Keratinocyte (primary cell): Measurements from ENCODE around the gene TARBP1. TPM values are rescaled to one million over a fixed set of nuclear protein-coding genes. Genes with fewer than 3 reads are reported as not detected.

Experiments used
- DNase-seq: peaks from one replicate; pipeline ENCODE4 v3.0.0-alpha.2; 2011; ENCODE audit warnings: low read depth, missing footprints, low spot score
- FAIRE-seq: peaks from 2 replicates; lab custom pipeline; 2011; peaks lifted over from hg19 to GRCh38; lab: Jason Lieb, UNC
- H2AFZ ChIP-seq: 2 replicates; pipeline ENCODE4 v1.6.0; 2012; ENCODE audit warnings: low read length, control low read depth, inconsistent platforms; ENCODE audit not compliant: control insufficient read depth
- H3K27ac ChIP-seq: 2 replicates; pipeline ENCODE4 v1.5.1; 2011; ENCODE audit warnings: low read length; ENCODE audit not compliant: control insufficient read depth, insufficient read depth
- H3K27me3 ChIP-seq: 3 replicates; pipeline ENCODE4 v1.6.0; 2011; ENCODE audit warnings: low read length; ENCODE audit not compliant: control insufficient read depth, insufficient read depth; ENCODE audit errors: extremely low read depth
- H3K36me3 ChIP-seq, 2 experiments: 2 replicates in 1 of 2; 3 replicates in 1 of 2; pipeline ENCODE4 v1.5.1; 2011; ENCODE audit warnings: low read length in 2 of 2, mild to moderate bottlenecking in 1 of 2; ENCODE audit not compliant: control insufficient read depth in 2 of 2, insufficient read depth in 2 of 2; ENCODE audit errors: extremely low read depth in 1 of 2
- H3K4me1 ChIP-seq: 3 replicates; pipeline ENCODE4 v1.5.1; 2011; ENCODE audit warnings: low read length; ENCODE audit not compliant: control insufficient read depth, insufficient read depth; ENCODE audit errors: extremely low read depth
- H3K4me2 ChIP-seq: 3 replicates; pipeline ENCODE4 v1.6.0; 2011; ENCODE audit warnings: low read depth, low read length; ENCODE audit not compliant: control insufficient read depth, insufficient read depth; ENCODE audit errors: extremely low read depth
- H3K4me3 ChIP-seq, 3 experiments: fragments of 200-600 bp in 1 of 3; sonication (generic) in 1 of 3; 2 replicates in 2 of 3; 3 replicates in 1 of 3; pipeline ENCODE4 v1.5.1; 2011 to 2016; ENCODE audit warnings: low read length in 3 of 3, mild to moderate bottlenecking in 3 of 3, control low read depth in 2 of 3, inconsistent platforms in 1 of 3, low read depth in 1 of 3, mixed read lengths in 1 of 3, mixed run types in 1 of 3, moderate library complexity in 1 of 3; ENCODE audit not compliant: control insufficient read depth in 2 of 3, insufficient read depth in 2 of 3; ENCODE audit errors: extremely low read depth in 1 of 3
- H3K79me2 ChIP-seq: 2 replicates; pipeline ENCODE4 v1.6.0; 2012; ENCODE audit warnings: low read length; ENCODE audit not compliant: control insufficient read depth, insufficient read depth
- H3K9ac ChIP-seq: 3 replicates; pipeline ENCODE4 v1.6.0; 2011; ENCODE audit warnings: low read length; ENCODE audit not compliant: control insufficient read depth, insufficient read depth; ENCODE audit errors: extremely low read depth
- H3K9me1 ChIP-seq: 3 replicates; pipeline ENCODE4 v1.6.0; 2011; ENCODE audit warnings: low read length; ENCODE audit not compliant: control insufficient read depth, insufficient read depth; ENCODE audit errors: extremely low read depth
- H3K9me3 ChIP-seq: 2 replicates; pipeline ENCODE4 v1.5.1; 2012; ENCODE audit warnings: low read depth, low read length; ENCODE audit not compliant: control insufficient read depth
- H4K20me1 ChIP-seq: 3 replicates; pipeline ENCODE4 v1.6.0; 2011; ENCODE audit warnings: low read length; ENCODE audit not compliant: control insufficient read depth, insufficient read depth; ENCODE audit errors: extremely low read depth
- CTCF ChIP-seq, 3 experiments: IDR thresholded peaks in 1 of 3; conservative IDR thresholded peaks in 1 of 3; optimal IDR thresholded peaks in 1 of 3; 2 replicates in 2 of 3; 3 replicates in 1 of 3; pipeline versions ENCODE3 to v1.5.1; 2011; ENCODE audit warnings: low read length in 3 of 3, mild to moderate bottlenecking in 3 of 3, moderate library complexity in 2 of 3, control low read depth in 1 of 3, inconsistent platforms in 1 of 3; ENCODE audit not compliant: insufficient read depth in 2 of 3; ENCODE audit errors: extremely low read depth in 1 of 3
- EZH2 ChIP-seq: IDR thresholded peaks from one replicate; pipeline ENCODE4 v1.6.1; 2012; ENCODE audit warnings: inconsistent platforms, mild to moderate bottlenecking, low read length, moderate library complexity
- dilution Hi-C: fragments of 300-500 bp; cut with MboI; formaldehyde crosslinking; loops from one replicate; pipeline ENCODE4 v1.7.0; 2020; ENCODE audit warnings: low sequenced_read_pairs; ENCODE audit not compliant: extremely low pct_ligation_motif_present
- polyA plus RNA-seq, 5 experiments: library from polyadenylated mRNA; depleted of rRNA in 3 of 5; stranded (reverse) in 3 of 5; stranded (forward) in 1 of 5; unstranded in 1 of 5; fragments of >200 nt; gene quantifications; 1 replicate in 1 of 5; 2 replicates in 3 of 5; 3 replicates in 1 of 5; pipeline versions ENCODE4 v1.2.1 to v1.2.3, GENCODE V29; 2011 to 2012; ENCODE audit warnings: missing spikeins in 2 of 5, low read depth in 1 of 5, low replicate concordance in 1 of 5

Gene TARBP1
- polyA plus RNA-seq, 1 donor (not counting 4 experiments of a cell fraction or from before 2014, with no cell fraction given) = 28.7 TPM

- dilution Hi-C loops = no loop called here
- Histone ChIP-seq H4K20me1 (no peaks in the 10 kb centered on the region), H3K36me3 (no peaks in the 10 kb centered on the region), H3K4me2 (no peak overlapping the region), H2AFZ (no peak overlapping the region), H3K9ac (no peak overlapping the region), H3K79me2 (no peaks in the 10 kb centered on the region), H3K9me1 (no peaks in the 10 kb centered on the region), H3K9me3 (no peaks in the 10 kb centered on the region), H3K27ac (no peak overlapping the region), H3K27me3 (no peaks in the 10 kb centered on the region), H3K4me1 (no peaks in the 10 kb centered on the region), H3K4me3 (no peak overlapping the region)
- TF ChIP-seq EZH2 (no peak), CTCF (optimal IDR thresholded peaks at IDR 0.05 in 1 of 3, IDR thresholded peaks at IDR 0.05 in 1 of 3, conservative IDR thresholded peaks at IDR 0.05 in 1 of 3; ENCODE audit: extremely low read depth in 1 of 3, insufficient read depth in 2 of 3, low read length in 3 of 3) (no peak)
- DNase-seq (no peak), FAIRE-seq (no peak)
These were observed 116.4 kb downstream of the TARBP1 start for GRCh38 chr1:234362558-234362957.

- H3K79me2 ChIP-seq = no peaks in the 10 kb centered on the region
- H3K9me3 ChIP-seq = no peaks in the 10 kb centered on the region
These were observed 117.8 kb downstream of the TARBP1 start for GRCh38 chr1:234361102-234361603.

More at GRCh38 chr1:234361102-234361603, 117.8 kb downstream of the TARBP1 start:
- Histone ChIP-seq H4K20me1 (no peaks in the 10 kb centered on the region), H3K4me1 (peaks cover 2% of the 10 kb centered on the region), H3K27me3 (no peaks in the 10 kb centered on the region), H3K4me2 (no peak overlapping the region), H3K27ac (no peak overlapping the region), H3K4me3 (no peak overlapping the region), H2AFZ (no peak overlapping the region), H3K36me3 (no peaks in the 10 kb centered on the region), H3K9me1 (no peaks in the 10 kb centered on the region), H3K9ac (no peak overlapping the region)
- DNase-seq (no peak), FAIRE-seq (no peak)
- TF ChIP-seq CTCF (optimal IDR thresholded peaks at IDR 0.05 in 1 of 3, IDR thresholded peaks at IDR 0.05 in 1 of 3, conservative IDR thresholded peaks at IDR 0.05 in 1 of 3; ENCODE audit: extremely low read depth in 1 of 3, insufficient read depth in 2 of 3, low read length in 3 of 3) (no peak), EZH2 (no peak)
- dilution Hi-C loops = no loop called here
